GM21619 (cell line): ENCODE measurements around the gene ERG.

Source experiments
- ATAC-seq: cut with Tn5 transposase; IDR thresholded peaks from one replicate; pipeline ENCODE4 v1.9.1; 2021; ENCODE audit not compliant: unreplicated experiment

The ERG gene

DNA sequence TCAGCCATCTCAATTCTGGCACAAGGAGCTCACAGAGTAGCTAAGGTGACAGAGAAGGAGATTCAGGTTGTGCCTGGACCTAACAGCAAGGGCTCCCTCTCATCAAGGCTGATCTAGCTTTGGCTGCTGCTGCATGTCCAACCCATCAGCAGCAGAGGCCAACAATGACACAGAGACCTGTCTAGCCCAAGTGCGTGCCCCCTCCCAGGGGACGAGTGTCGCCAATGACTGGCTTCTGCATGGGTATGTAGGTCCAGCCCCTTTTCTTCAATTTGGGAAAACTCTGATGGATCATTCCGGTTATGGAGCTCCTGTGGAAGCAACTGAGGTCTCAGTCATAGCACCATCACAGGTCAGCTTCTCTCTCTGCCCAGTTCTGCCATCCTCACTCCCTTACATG lies 158.1 kb downstream of the ERG start:
- no peak for ATAC-seq

DNA sequence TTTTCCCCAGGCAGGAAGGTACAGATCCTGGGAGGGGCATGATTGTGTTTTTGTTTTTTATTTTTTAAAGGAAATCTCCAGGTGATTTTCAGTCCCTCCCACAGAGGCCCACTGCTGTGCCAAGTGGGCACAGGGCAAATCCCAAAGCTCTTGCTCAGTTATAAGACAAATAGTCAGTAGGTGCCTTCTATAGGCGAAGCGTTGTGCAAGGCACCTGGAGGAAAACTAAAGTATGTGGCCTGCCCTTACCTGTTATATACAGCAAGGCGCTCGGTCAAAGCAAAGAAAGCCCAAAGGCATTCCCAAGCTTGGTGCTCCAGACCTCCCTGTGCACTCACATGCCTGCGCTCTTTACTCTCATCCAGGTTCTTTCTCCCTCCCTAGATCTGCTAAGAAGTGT lies 160.5 kb downstream of the ERG start:
- ATAC-seq, result no peak

DNA sequence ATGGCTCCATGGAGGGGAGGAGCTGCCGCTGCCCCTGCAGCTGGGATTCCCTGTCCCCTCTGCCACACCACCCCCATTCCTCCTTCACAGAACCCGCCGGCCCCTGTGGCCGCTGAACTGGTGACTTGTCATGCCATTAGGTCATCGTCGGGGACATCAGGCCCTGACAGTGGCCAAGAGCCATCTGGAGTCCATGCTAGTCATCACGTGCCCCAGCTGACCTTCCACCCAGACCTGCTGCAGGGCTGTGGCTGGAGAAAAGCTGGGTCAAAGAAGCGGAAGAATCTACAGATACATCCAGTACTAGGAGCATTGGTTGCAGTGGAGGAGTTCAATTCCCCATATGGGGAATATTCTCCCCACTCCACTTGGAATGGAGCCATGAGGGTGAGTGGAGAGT lies 163.4 kb downstream of the ERG start:
- ATAC-seq, result no peak

DNA sequence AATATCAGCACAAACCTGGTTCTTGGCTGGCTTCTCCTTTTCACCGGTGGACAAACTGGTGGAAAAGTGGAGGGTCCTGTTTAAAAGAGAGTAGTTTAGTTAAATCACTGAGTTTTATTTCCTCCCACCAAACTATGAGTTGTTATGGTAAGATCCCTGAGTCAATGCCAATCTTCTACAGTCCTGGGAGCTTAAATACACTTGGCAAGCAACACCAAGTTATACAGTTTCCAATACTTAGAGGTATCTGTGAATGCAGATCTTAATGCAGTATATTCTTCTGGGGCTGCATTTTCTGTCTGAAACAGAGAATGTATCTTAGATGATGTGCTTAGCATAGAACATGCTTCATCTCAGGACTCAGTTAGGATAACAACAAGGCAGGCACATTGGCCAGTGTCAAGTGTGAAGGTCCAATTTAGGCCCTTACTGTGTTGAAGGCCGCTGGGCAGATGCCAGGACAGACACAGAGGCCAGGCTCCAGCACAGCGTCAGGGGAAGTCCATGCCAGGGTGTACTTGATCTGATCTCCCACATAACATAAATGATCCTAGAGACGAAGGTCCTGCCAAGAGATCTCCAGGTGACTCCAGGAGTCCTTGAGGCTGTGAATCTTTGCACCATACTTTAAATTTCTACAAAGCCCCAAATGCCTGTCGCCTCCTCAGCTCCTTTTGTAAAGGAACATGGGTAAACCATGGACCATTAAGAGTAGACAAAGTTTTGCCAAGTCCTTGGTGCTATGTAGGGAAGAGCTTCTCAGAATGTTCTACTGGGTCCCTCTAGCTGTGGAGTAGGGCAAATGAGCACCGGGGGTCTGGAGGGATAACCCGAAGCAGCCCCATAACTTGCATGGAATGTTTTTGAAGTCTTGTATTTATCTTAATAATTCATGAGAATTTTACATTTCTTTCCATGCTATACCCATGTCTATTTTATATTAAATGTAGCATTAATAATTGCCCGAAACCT lies 164.7 kb downstream of the ERG start:
- no peak for ATAC-seq

DNA sequence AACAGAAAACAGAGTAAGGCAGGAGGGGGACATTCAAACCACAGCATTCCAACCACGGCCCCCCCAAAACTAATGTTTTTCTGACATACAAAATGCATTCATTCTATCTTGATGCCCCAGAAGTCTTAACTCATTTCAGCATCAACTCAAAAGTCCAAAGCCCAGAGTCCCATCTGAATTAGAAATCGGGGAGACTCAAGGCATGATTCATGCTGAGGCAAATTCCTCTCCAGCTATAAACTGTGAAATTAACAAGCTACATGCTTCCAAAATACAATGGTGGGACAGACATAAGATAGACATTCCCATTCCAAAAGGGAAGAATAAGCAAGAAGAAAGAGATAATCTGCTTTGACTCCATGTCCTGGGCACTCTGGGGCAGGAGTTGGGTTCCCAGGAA lies 167.6 kb downstream of the ERG start:
- no peak for ATAC-seq
